Activated CD4-positive, alpha-beta T cell treated with anti-CD3 and anti-CD28 coated beads, Interleukin-2, amount 50 U/mL, for 24 hours (primary cell): ENCODE data around the gene ACTG1.

Experiments used
- DNase-seq, 2 donors: peaks; one replicate each; pipeline ENCODE4 v3.0.0-alpha.2; 2020; ENCODE audit warnings: low read depth in 1 of 2, low spot score in 1 of 2

Gene ACTG1

GRCh38 chr17:81482673-81483072 lies 29.9 kb downstream of the ACTG1 start:
- no peak for DNase-seq

DNA sequence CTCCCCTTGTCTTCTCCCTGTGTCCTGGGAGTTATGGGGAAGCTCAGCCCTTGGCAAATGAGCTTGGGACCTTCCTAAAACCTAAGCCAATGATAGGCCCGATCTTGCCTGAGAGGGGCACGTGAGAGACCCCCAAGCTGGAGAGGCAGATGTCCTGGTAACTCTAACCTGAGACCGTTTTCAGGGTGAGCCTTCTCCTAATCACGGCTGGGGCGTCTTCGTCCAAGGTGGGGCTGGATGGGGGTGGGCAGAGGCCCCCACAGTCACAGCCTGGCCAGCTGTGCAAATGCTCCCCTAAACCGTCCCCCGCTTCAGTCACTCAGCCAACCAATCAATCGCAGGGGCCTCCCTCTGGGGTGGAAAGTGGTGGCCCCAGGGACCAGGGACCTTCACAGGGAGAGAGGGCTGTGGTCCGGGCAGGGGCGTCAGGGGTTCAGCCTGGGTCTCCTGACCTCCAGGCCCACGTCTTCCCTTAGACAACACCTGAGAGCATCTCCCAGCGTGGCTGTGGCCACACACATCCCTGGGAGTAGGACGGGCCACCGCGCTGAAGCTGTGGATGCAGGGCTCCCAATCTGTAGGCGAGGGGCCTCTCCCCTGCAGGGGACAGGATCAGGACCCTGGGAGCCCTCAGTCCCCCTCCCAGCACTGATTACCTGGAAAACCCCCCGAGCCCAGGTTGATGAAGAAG lies 30.6 kb downstream of the ACTG1 start:
- DNase-seq: no peak

- peak; percentile 18 to 21 for DNase-seq
Measured at GRCh38 chr17:81481073-81481799, 31.4 kb downstream of the ACTG1 start.

DNA sequence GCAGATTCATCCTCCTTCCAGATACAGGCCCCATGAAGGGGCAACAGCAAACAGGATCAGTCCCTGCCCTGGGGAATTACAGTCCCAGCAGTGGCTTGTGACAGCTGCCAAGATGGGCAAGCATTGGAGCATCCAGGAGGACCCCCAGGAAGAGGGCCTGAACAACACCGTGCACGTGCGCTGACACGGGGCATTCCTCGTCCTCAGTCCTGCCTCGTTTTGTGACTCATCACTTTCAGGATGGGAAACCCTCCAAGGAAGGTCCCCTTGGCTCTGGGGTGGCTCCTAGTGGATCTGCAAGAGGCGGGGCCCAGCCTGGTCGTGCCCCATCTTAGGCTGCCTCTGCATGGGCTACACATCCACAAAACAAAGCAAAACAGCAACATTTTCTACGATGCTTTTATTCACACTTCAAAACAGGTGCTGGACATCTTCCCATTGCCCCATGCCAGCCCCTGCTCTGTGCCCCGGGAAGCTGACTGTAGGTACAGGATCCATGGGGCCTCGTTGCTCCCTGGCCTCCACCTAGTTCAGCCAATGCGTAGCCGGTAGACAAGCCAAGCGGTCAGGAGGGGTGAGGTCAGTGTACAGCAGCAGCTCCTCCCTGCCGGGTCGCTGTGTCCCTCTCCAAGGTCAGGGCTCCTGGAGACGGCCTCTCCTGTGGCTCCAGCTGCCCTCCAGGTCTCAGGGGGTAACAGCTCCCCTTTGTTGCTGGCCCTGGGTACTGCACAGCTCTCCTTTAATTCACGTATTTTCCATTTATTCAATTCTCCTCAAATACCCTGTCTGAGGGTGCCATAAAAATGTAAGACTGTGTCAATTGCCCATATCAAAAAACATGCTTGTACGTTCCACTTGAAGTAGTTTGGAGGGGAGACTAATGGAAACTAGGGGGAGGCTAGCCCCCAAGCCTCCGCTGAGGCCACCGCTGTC lies 32.2 kb downstream of the ACTG1 start:
- DNase-seq: no peak

GRCh38 chr17:81479175-81480071 lies 33.2 kb downstream of the ACTG1 start:
- no peak for DNase-seq

DNA sequence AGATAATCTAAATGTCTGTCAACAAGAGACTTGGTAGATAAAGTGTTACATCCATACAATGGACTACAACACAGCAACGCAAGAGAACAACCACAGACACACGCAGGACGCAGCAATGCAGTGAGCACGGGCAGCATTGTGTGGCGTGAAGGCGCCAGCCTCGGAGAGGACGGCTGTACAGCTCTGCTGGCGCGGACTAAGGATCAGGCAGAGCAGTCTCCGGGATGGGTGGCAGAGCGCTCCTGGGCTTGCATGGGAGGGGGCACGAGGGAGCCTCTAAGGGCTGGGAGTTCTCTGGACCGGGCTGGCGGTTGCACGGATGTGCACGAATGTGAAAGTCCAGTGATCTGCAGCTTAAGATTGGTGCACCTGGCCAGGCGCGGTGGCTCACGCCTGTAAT lies 34.5 kb downstream of the ACTG1 start:
- no peak for DNase-seq

DNA sequence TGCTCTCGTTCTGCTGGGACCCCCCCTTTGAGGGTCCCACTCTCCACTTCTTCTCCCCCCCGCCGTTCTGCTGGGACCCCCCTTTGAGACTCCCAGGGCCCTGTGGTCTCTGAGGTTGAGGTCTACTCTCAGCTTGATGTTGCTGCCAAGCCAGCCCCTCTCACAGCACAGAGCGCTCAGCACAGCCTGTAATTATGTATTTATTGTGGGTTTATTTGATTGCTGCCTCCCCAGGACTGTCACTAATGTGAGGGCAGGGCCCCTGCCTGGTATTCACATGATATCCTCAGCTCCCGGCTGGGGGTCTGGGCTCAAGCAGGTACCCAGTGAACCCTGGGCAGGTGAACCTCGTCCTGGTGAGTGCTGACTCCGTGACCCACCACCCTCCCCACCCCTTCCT lies 35.4 kb downstream of the ACTG1 start:
- DNase-seq: no peak

- DNase-seq: no peak
Measured at GRCh38 chr17:81476635-81477034, 36.0 kb downstream of the ACTG1 start.

DNA sequence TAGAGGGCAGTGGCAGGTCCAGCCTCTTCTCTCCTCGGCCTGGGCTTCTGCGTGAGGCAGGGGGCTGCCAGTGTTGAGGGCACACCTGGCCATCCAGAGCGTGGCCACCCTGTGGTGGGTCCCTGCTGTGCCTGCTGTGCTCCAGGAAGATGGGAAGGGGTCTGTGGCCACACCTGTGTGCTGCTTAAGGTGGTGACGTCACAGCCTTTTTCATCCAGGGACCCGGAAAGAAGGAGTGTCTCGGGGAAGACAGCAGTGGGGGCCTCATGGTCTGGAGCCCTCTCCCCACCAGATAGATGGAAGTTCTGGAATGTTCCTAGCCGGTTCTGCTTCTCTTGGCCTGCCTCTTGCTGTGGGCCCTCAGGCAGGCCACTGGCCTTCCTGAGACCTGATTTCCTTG lies 36.5 kb downstream of the ACTG1 start:
- no peak for DNase-seq

DNA sequence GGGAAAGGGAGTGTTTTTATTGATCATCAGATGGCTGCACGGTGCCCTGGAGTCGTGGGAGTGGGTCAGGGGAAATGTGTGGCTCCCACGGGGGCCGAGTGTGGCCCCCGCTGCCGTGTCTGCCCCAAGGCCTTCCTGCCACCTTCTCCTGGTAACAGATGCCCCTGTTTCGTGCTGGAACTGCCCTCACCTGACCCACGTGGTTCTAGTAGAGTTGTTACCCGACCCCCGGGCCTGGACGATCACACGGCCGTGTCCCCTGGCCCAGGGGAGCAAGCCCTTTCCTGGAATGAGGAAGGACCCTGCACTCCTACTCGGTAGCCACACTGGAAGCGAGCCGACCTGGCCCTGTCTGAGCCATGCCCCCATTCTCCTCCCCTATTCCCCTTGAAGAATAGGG lies 37.6 kb downstream of the ACTG1 start:
- no peak for DNase-seq

GRCh38 chr17:81473019-81473418 lies 39.6 kb downstream of the ACTG1 start:
- DNase-seq: no peak

DNA sequence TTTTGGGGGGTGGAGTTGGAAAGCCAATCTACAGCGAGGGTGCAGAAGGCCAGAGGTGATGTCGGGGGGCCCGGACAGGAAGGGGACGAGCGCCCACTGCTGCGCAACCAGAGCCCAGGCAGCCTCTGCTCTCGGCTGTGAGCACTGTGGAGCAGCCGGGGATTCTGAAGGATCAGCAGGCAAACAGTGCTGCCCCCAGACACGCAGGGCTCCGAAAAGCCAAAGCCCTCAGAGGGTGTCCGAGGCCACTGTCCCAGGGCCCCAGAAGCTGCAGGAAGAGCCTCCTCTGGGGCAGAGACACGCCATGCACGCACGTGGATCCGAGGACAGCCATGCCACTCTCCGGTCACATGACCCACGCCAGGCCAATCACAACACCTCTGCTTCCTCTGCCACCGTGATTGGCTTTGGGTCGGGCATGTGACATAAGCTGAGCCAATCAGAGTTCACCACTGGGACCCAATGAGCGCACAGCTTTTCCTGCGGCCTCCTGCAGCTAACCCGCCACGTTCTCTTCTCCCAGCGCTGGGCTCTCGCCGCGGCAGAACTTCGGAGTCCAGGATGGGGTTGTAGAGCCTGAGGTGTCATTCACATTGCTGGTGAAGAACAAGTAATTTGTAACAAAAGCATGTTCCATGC lies 40.7 kb downstream of the ACTG1 start:
- DNase-seq: no peak

DNA sequence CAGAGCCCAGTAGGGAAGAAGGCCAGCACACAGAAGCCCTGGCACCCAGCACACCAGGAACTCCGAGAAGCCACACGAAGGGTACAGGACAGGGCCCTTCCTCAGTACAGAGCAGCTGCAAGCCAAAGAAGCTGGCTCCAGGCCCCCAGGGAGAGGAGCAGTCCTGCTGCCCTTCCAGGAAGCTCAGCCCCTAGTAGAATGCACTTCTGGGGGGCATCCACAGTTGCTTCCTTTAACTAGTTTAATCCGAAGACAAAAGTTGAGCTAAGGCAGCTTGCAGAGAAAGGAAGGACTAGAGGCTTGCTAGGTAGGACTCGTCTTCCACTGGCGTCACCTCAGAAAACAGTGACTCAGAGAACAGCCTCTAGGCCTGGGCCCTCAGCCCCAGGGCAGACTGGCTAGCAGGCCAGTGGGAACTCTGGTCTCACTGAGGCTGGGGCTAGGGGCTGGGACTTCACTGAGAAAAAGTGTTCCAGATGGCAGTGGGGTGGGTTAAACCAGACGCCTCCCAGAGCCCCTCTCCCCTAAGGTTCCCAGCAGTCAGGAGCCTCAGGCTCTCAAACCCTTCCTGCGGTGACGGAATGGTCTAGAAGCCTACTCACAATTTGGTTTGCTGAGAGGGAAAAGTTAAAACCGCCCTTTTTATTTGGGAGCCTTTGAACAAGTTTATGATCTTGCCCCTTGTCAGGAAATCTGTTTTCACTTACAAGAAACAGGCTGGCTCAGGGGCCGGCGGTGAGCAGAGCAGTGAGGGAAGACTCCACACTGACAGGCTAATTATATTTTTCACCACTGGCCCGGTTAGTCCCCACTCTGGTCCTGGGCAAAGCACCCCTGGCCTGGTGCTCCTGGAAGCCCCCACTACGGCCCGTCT lies 41.4 kb downstream of the ACTG1 start:
- no peak for DNase-seq

GRCh38 chr17:81470270-81470943 lies 42.2 kb downstream of the ACTG1 start:
- no peak for DNase-seq

GRCh38 chr17:81469266-81469665 lies 43.3 kb downstream of the ACTG1 start:
- no peak for DNase-seq

DNA sequence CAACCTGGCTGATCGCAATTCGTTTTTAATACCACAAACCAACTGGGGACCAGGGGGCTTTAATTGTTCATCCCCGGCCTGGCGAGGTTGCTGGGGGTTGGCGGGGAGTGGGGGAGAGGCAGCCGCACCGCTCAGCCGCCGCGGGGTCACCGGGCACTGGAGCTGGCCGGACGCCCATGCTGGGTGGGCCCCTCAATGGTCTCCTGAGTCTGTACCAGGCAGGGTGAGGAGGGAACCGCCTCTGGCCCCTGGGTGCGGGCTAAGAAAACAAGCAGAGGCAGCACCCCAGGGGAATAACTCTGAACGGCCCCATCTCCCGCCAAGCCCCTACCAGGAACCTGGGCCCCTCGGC lies 43.9 kb downstream of the ACTG1 start:
- no peak for DNase-seq

GRCh38 chr17:81468111-81468769 lies 44.4 kb downstream of the ACTG1 start:
- no peak for DNase-seq
